NT2/D1 (cell line): ENCODE results near the gene NAA16.

Source experiments
- YY1 ChIP-seq: IDR thresholded peaks from 2 replicates; pipeline ENCODE4 v1.6.1; 2011; ENCODE audit not compliant: insufficient read length, insufficient read depth
- ZNF274 ChIP-seq: IDR thresholded peaks from 2 replicates; pipeline ENCODE4 v1.6.1; 2011; ENCODE audit warnings: mild to moderate bottlenecking, low read depth, low read length

DNA sequence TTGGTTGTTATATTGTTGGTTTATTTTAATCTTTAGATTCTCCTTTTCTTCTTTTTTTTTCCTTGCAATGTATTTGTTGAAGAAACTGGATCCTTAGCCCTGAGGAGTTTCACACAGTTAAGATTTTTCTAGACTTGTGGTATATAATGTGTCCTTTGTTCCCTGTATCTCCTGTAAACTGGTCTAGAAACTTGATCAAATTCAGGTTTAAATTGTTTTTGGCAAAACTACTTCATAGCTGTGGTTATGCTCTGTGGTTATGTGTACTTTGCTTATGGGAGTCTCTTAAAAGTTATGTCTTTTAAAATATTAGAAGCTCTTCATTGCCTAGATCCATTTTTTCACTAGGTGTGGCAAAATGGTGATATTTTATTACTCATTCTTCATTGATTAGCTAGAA, 44.0 kb upstream of the NAA16 start:
- TF ChIP-seq YY1 = no peak
- no peak for TF ChIP-seq ZNF274
